WTC11 (cell line): ENCODE data around the gene ETS1. TPM values are rescaled to one million over a fixed set of nuclear protein-coding genes. Genes with fewer than 3 reads are reported as not detected.

ENCODE experiments used
- ATAC-seq: fragments of 200-7000 bp; cut with Tn5 transposase; 2 replicates; pipeline ENCODE4 v1.10.0; 2021; ENCODE audit warnings: mild to moderate bottlenecking, moderate library complexity
- CTCF ChIA-PET: fragments of 300-600 bp; sonication (Branson Sonifier 250); formaldehyde crosslinking; loops from one replicate; lab custom pipeline; 2021; ENCODE audit warnings: antibody characterized with exemption; lab: Charles Lee
- POLR2A ChIA-PET: fragments of 350-600 bp; sonication (Branson Sonifier 250); formaldehyde crosslinking; loops from one replicate; lab custom pipeline; 2021; ENCODE audit warnings: antibody characterized with exemption; lab: Charles Lee
- DNase-seq: peaks from one replicate; pipeline ENCODE4 v3.0.0; 2021; ENCODE audit warnings: low spot score
- H3K27ac Mint-ChIP-seq: 2 replicates; pipeline ENCODE4 v1.8.0; 2021; ENCODE audit warnings: mixed read lengths
- H3K27me3 Mint-ChIP-seq: 2 replicates; pipeline ENCODE4 v1.8.0; 2021; ENCODE audit warnings: low read depth, mild to moderate bottlenecking, moderate library complexity, mixed read lengths
- H3K36me3 Mint-ChIP-seq: 2 replicates; pipeline ENCODE4 v1.8.0; 2021; ENCODE audit warnings: mixed read lengths
- H3K4me1 Mint-ChIP-seq: 2 replicates; pipeline ENCODE4 v1.8.0; 2022; ENCODE audit warnings: mixed read lengths
- H3K4me3 Mint-ChIP-seq: 2 replicates; pipeline ENCODE4 v1.8.0; 2021; ENCODE audit warnings: mild to moderate bottlenecking, moderate library complexity, mixed read lengths
- H3K9me3 Mint-ChIP-seq: 2 replicates; pipeline ENCODE4 v1.8.0; 2021; ENCODE audit warnings: mixed read lengths
- AFF4 ChIP-seq: sonication (generic); formaldehyde crosslinking; IDR thresholded peaks from 2 replicates; pipeline ENCODE4 v1.8.1; 2023; ENCODE audit warnings: mild to moderate bottlenecking, missing genetic modification reagents, borderline replicate concordance
- E2F1 ChIP-seq: sonication (generic); formaldehyde crosslinking; IDR thresholded peaks from 2 replicates; pipeline ENCODE4 v1.8.0; 2022; ENCODE audit warnings: mild to moderate bottlenecking, missing genetic modification reagents
- GRHL2 ChIP-seq: fragments of 250-450 bp; sonication (Bioruptor Pico); IDR thresholded peaks from 2 replicates; pipeline ENCODE4 v1.8.0; 2022; ENCODE audit warnings: mild to moderate bottlenecking, moderate library complexity; ENCODE audit not compliant: insufficient replicate concordance, severe bottlenecking
- HMGA2 ChIP-seq: fragments of 250-450 bp; sonication (Bioruptor Pico); IDR thresholded peaks from 2 replicates; pipeline ENCODE4 v1.4.0; 2021; ENCODE audit warnings: mild to moderate bottlenecking, moderate library complexity
- NR2C2 ChIP-seq: sonication (generic); formaldehyde crosslinking; IDR thresholded peaks from 2 replicates; pipeline ENCODE4 v1.8.0; 2022; ENCODE audit warnings: mild to moderate bottlenecking, missing genetic modification reagents
- RELA ChIP-seq: sonication (generic); formaldehyde crosslinking; IDR thresholded peaks from 2 replicates; pipeline ENCODE4 v1.8.1; 2022; ENCODE audit warnings: missing genetic modification reagents, mild to moderate bottlenecking, borderline replicate concordance
- STAT6 ChIP-seq: sonication (generic); formaldehyde crosslinking; conservative IDR thresholded peaks from 2 replicates; pipeline ENCODE4 v1.8.1; 2023; ENCODE audit warnings: mild to moderate bottlenecking, low read depth, missing genetic modification reagents, moderate library complexity
- USF1 ChIP-seq: sonication (generic); formaldehyde crosslinking; IDR thresholded peaks from 2 replicates; pipeline ENCODE4 v1.8.0; 2022; ENCODE audit warnings: mild to moderate bottlenecking, missing genetic modification reagents
- USF2 ChIP-seq: sonication (generic); formaldehyde crosslinking; IDR thresholded peaks from 2 replicates; pipeline ENCODE4 v1.8.1; 2023; ENCODE audit warnings: mild to moderate bottlenecking, missing genetic modification reagents, moderate library complexity
- ZNF232 ChIP-seq: sonication (generic); formaldehyde crosslinking; IDR thresholded peaks from 2 replicates; pipeline ENCODE4 v1.8.0; 2022; ENCODE audit warnings: mild to moderate bottlenecking, missing genetic modification reagents
- ZNF263 ChIP-seq: sonication (generic); formaldehyde crosslinking; IDR thresholded peaks from 2 replicates; pipeline ENCODE4 v1.8.1; 2022; ENCODE audit warnings: low read depth, mild to moderate bottlenecking, moderate library complexity, missing genetic modification reagents
- ZNF512 ChIP-seq: sonication (generic); formaldehyde crosslinking; IDR thresholded peaks from 2 replicates; pipeline ENCODE4 v1.8.1; 2022; ENCODE audit warnings: missing genetic modification reagents, borderline replicate concordance
- total RNA-seq: library from RNA; stranded (reverse); gene quantifications from 3 replicates; pipeline ENCODE4 v1.2.3, GENCODE V29; 2021
- TF ChIP-seq, protein P1 (sequence below): sonication (generic); formaldehyde crosslinking; IDR thresholded peaks from 2 replicates; pipeline ENCODE4 v1.8.1; 2023; ENCODE audit warnings: mild to moderate bottlenecking, moderate library complexity, missing genetic modification reagents

Gene ETS1
- total RNA-seq, 1 experiment from 2014 or later: 33.1 TPM

- no peak for TF ChIP-seq STAT6 (CRISPR knock-in tag)
- TF ChIP-seq ZNF512 (CRISPR knock-in tag): no peak
- TF ChIP-seq HMGA2 (CRISPR knock-in tag): no peak
- no peak for TF ChIP-seq USF2 (CRISPR knock-in tag)
- no peak for TF ChIP-seq GRHL2 (CRISPR knock-in tag)
- no peak for TF ChIP-seq USF1 (CRISPR knock-in tag)
- TF ChIP-seq E2F1: no peak
- TF ChIP-seq NR2C2: no peak
- no peak for TF ChIP-seq ZNF232 (CRISPR knock-in tag)
- no peak for TF ChIP-seq RELA (CRISPR knock-in tag)
- no peak for TF ChIP-seq AFF4 (CRISPR knock-in tag)
- no peak for TF ChIP-seq ZNF263 (CRISPR knock-in tag)
- TF ChIP-seq, protein P1, sequence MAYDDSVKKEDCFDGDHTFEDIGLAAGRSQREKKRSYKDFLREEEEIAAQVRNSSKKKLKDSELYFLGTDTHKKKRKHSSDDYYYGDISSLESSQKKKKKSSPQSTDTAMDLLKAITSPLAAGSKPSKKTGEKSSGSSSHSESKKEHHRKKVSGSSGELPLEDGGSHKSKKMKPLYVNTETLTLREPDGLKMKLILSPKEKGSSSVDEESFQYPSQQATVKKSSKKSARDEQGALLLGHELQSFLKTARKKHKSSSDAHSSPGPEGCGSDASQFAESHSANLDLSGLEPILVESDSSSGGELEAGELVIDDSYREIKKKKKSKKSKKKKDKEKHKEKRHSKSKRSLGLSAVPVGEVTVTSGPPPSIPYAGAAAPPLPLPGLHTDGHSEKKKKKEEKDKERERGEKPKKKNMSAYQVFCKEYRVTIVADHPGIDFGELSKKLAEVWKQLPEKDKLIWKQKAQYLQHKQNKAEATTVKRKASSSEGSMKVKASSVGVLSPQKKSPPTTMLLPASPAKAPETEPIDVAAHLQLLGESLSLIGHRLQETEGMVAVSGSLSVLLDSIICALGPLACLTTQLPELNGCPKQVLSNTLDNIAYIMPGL (CRISPR knock-in tag): no peak
- no peaks in the 10 kb centered on the region; the same call in 1 of the 2 replicates for H3K36me3 Mint-ChIP-seq
- ChIA-PET POLR2A (no interaction called here), CTCF (interaction anchor here (1.1 kb wide), 1 partner anchor 132 kb away, joined by 3 read pairs; no protein-coding TSS in a partner anchor)
- H3K27me3 Mint-ChIP-seq: no peaks in the 10 kb centered on the region
- H3K4me3 Mint-ChIP-seq: no peak overlapping the region
- H3K27ac Mint-ChIP-seq: peak overlapping the region; percentile 47; the same call in 1 of the 2 replicates
- peaks cover 51% of the 10 kb centered on the region for H3K4me1 Mint-ChIP-seq
- ATAC-seq (no peak), DNase-seq (no peak)
- H3K9me3 Mint-ChIP-seq: peaks cover 7% of the 10 kb centered on the region
Observed at GRCh38 chr11:128499613-128500253, 87.6 kb downstream of the ETS1 start.
